GM19328 (cell line): ENCODE results near the gene KCNK4.
"Not testable (repeated sequence)": the region's sequence is repeated elsewhere in the genome, so short reads cannot be mapped to it uniquely, and the experiment has no call there.

Experiments
- ATAC-seq: cut with Tn5 transposase; IDR thresholded peaks from one replicate; pipeline ENCODE4 v1.9.1; 2021; ENCODE audit warnings: mild to moderate bottlenecking, moderate library complexity; ENCODE audit not compliant: unreplicated experiment

KCNK4 gene

GRCh38 chr11:64291262-64291751, at the start of gene KCNK4:
Gene KCNK4, plus strand, starts transcription at chr11:64291302. Its CDS starts 1,717 bp downstream, at chr11:64293019.
- ATAC-seq, result no peak

GRCh38 chr11:64241491-64242374, 49.4 kb upstream of the KCNK4 start:
- peak; percentile 2 for ATAC-seq

- ATAC-seq, result no peak
Measured at GRCh38 chr11:64243236-64243854, 47.8 kb upstream of the KCNK4 start.

- ATAC-seq, result no peak
Measured at GRCh38 chr11:64244107-64244506, 47.0 kb upstream of the KCNK4 start.

GRCh38 chr11:64244966-64245365, 46.1 kb upstream of the KCNK4 start:
- ATAC-seq, result no peak

- ATAC-seq, result no peak
Measured at GRCh38 chr11:64245401-64245796, 45.7 kb upstream of the KCNK4 start.

GRCh38 chr11:64245797-64246620, 45.1 kb upstream of the KCNK4 start:
- no peak for ATAC-seq

GRCh38 chr11:64246621-64246870, 44.6 kb upstream of the KCNK4 start:
- ATAC-seq, result not testable (repeated sequence)

GRCh38 chr11:64246871-64247728, 44.0 kb upstream of the KCNK4 start, which contains the start of gene PPP1R14B:
Gene PPP1R14B, minus strand, starts transcription at chr11:64246943. Its CDS starts 270 bp downstream, at chr11:64246673.
- no peak for ATAC-seq

- ATAC-seq, result no peak
Measured at GRCh38 chr11:64247729-64248531, 43.2 kb upstream of the KCNK4 start.

GRCh38 chr11:64248578-64248977, 42.5 kb upstream of the KCNK4 start:
- no peak for ATAC-seq

GRCh38 chr11:64249038-64249437, 42.1 kb upstream of the KCNK4 start:
- ATAC-seq, result no peak

- ATAC-seq, result no peak
Measured at GRCh38 chr11:64249563-64250414, 41.3 kb upstream of the KCNK4 start.

GRCh38 chr11:64250415-64251015, 40.6 kb upstream of the KCNK4 start:
- ATAC-seq, result no peak

- peak; percentile 45 for ATAC-seq
Measured at GRCh38 chr11:64251016-64251752, 39.9 kb upstream of the KCNK4 start, which contains the start of gene PLCB3. Gene PLCB3, plus strand, starts transcription at chr11:64251530. Its CDS starts 120 bp downstream, at chr11:64251650.

- no peak for ATAC-seq
Measured at GRCh38 chr11:64251753-64252002, 39.4 kb upstream of the KCNK4 start.

GRCh38 chr11:64252003-64252872, 38.9 kb upstream of the KCNK4 start:
- ATAC-seq, result no peak
